ENCODE measurements around the gene MSANTD2. TPM values are rescaled to one million over a fixed set of nuclear protein-coding genes. Genes with fewer than 3 reads are reported as not detected.
A peak's percentile ranks its signal among the peaks of the same experiment; 100 is the strongest.

The MSANTD2 gene
- polyA plus RNA-seq, 1 experiment, result 3.4 TPM

DNA sequence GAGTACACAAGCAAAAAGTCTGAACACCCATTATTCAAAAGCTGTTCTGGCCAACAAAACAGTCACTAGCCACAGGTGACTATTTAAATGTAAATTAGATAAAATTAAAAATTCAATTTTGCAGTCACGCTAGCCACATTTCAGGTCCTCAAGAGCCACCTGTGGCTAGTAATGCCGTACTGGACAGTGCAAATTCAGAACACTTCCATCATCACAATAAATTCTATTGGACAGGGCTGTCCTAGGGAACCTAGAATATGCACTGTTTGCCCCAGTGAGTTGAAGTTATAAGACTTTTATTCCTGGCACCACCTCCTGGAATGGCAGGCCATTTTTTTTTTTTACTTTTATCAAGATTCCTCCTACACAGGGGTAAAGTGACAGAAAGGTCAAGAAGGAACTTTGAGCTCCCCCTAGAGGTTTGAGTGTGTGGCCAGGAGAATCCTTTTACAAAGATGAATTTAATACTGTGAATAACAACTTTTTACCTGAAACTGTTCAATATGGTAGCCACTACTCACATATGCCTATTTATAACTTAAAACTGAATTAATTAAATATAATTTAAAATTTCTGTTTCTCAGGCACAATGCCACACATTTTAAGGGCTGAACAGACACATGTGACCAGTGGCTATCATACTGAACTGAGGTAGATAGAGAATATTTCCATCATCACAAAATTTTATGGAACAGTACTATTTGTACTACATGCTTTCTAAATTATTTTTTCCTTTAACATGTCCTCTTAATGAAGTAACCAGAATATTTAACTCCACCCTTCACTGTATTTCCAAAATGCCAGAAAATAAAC lies 6.5 kb downstream of the MSANTD2 start:
- Histone ChIP-seq H3K27me3 (ENCODE audit: control insufficient read depth, insufficient read depth, low read length) (no peaks in the 10 kb centered on the region), H3K36me3 (ENCODE audit: control insufficient read depth, insufficient read depth, low read length) (no peaks in the 10 kb centered on the region), H3K4me3 (ENCODE audit: low read depth, low read length) (no peak overlapping the region)
- CTCF ChIA-PET, result interaction anchor here (0.5 to 2.8 kb wide), 28 partner anchors 11 to 678 kb away, joined by 3 to 15 read pairs (median 4); partner anchors contain the start of gene ESAM
- POLR2A ChIA-PET, result interaction anchor here (0.7 kb wide), 1 partner anchor 120 kb away, joined by 7 read pairs; the partner anchor contains the start of gene SPA17
- TF ChIP-seq, protein P1, sequence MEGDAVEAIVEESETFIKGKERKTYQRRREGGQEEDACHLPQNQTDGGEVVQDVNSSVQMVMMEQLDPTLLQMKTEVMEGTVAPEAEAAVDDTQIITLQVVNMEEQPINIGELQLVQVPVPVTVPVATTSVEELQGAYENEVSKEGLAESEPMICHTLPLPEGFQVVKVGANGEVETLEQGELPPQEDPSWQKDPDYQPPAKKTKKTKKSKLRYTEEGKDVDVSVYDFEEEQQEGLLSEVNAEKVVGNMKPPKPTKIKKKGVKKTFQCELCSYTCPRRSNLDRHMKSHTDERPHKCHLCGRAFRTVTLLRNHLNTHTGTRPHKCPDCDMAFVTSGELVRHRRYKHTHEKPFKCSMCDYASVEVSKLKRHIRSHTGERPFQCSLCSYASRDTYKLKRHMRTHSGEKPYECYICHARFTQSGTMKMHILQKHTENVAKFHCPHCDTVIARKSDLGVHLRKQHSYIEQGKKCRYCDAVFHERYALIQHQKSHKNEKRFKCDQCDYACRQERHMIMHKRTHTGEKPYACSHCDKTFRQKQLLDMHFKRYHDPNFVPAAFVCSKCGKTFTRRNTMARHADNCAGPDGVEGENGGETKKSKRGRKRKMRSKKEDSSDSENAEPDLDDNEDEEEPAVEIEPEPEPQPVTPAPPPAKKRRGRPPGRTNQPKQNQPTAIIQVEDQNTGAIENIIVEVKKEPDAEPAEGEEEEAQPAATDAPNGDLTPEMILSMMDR (IDR thresholded peaks at IDR 0.05; ENCODE audit: insufficient read depth, low read depth, low read length), result peak; percentile 78
- DNase-seq (ENCODE audit: low read depth), result no peak

DNA sequence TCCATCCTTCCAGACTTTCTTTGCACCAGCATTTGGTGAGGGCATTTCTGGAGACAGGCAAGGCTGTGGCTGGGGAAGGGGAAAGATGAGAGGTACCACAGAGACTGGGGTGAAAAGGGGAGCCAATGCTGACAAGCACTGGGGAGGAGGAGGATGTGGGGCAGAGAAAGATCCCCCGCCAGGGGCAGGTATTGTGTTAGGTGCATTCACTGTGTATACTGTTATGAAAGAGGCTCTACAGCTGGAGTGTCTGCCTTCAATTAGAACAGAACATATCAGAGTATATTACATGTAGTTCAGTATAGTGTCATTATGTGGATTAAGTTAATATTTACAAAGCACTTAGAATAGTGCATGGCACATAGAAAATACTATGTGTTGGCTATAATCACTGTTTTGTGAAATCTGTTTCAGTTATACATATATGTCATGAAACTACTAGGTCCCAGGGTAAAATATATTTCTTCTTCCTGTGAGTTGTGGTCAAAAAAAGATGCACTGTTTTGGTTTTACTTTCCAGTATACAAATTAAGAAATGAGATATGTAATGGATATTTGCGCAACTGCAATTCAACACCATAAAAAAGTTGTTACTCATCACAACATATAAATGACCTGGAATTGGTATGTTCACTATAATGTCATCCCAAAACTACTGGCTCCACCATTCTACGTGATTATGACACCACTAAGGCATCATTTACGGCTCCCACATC lies 8.4 kb downstream of the MSANTD2 start:
- POLR2A ChIA-PET, result no interaction called here
- Histone ChIP-seq H3K36me3 (ENCODE audit: control insufficient read depth, insufficient read depth, low read length) (no peaks in the 10 kb centered on the region), H3K4me3 (ENCODE audit: low read depth, low read length) (no peak overlapping the region), H3K27me3 (ENCODE audit: control insufficient read depth, insufficient read depth, low read length) (no peaks in the 10 kb centered on the region)
- TF ChIP-seq, protein P1 (IDR thresholded peaks at IDR 0.05; ENCODE audit: insufficient read depth, low read depth, low read length), result no peak
- CTCF ChIA-PET, result interaction anchor here (1.0 to 2.6 kb wide), 6 partner anchors 13 to 122 kb away, joined by 3 to 15 read pairs (median 4); no protein-coding TSS in a partner anchor
- no peak for DNase-seq (ENCODE audit: low read depth)

DNA sequence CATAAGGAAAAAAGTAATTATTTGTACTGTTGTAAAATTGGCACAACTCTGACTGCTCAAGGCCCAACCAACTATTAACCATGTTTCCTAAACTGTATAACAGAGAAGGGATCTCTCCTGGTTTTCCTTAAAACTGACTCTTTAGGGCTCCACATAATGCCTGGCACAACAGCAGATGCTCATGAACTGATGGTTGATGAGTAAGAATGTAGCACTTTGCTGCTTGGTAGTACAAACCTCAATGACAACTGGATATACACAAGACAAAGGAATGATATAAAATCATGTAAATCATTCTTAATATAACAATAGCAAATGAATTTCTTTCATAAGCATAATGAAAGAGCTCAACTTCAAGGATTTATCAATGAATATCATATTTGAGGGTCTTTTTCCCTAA lies 11.7 kb downstream of the MSANTD2 start:
- no peak for DNase-seq (ENCODE audit: low read depth)

DNA sequence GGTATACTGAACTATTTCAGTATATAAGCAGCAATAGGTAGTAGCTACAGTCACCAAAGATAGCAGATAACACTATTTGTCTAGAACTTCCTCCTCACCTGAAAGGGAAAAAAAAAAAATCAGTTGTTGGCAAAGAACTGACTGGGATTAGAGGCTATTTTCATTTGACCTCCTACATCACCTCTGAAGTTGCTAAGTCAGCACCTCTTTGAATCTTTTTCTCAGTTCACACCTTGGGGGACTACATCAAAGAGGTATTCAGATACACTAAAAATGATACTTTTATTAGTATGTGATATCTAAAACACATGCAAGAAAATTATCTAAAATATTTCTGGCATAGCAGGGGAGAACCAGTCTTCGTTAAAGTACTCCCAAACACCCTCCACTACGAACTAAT lies 16.2 kb downstream of the MSANTD2 start:
- no peak overlapping the region for H3K4me3 ChIP-seq (ENCODE audit: low read depth, low read length)
- ChIA-PET POLR2A (no interaction called here), CTCF (interaction anchor here (1.1 to 2.7 kb wide), 3 partner anchors 10 to 26 kb away, joined by 4 to 15 read pairs (median 4); no protein-coding TSS in a partner anchor)
- no peak for DNase-seq (ENCODE audit: low read depth)
- TF ChIP-seq, protein P1 (IDR thresholded peaks at IDR 0.05; ENCODE audit: insufficient read depth, low read depth, low read length), result no peak
- H3K27me3 ChIP-seq (ENCODE audit: control insufficient read depth, insufficient read depth, low read length), result no peaks in the 10 kb centered on the region
- no peaks in the 10 kb centered on the region for H3K36me3 ChIP-seq (ENCODE audit: control insufficient read depth, insufficient read depth, low read length)

More for the DNA sequence above, 11.7 kb downstream of the MSANTD2 start:
- no peaks in the 10 kb centered on the region for H3K36me3 ChIP-seq (ENCODE audit: control insufficient read depth, insufficient read depth, low read length)
- CTCF ChIA-PET, result no interaction called here
- POLR2A ChIA-PET, result no interaction called here
- no peak overlapping the region for H3K4me3 ChIP-seq (ENCODE audit: low read depth, low read length)
- H3K27me3 ChIP-seq (ENCODE audit: control insufficient read depth, insufficient read depth, low read length), result no peaks in the 10 kb centered on the region
- TF ChIP-seq, protein P1 (IDR thresholded peaks at IDR 0.05; ENCODE audit: insufficient read depth, low read depth, low read length), result no peak

DNA sequence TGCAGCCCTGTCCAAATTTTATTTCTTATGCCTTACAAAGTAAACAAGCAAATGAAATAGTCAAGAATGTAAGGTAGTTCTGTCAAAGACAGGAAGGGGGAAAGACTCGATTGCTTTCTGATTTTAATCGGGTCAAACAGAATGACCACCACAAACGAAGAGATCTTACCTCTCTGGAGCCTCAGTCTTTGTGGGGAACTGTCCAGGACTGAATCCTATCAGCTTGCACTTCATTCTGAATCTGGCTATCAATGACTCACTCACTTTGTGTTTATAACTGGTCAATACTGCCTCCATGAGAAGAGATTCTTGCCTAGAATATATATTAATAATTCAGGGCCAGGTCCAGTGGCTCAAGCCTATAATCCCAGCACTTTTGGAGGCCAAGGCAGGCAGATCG lies 17.2 kb downstream of the MSANTD2 start:
- no peaks in the 10 kb centered on the region for H3K27me3 ChIP-seq (ENCODE audit: control insufficient read depth, insufficient read depth, low read length)
- H3K36me3 ChIP-seq (ENCODE audit: control insufficient read depth, insufficient read depth, low read length), result no peaks in the 10 kb centered on the region
- H3K4me3 ChIP-seq (ENCODE audit: low read depth, low read length), result no peak overlapping the region
- DNase-seq (ENCODE audit: low read depth), result no peak
- ChIA-PET POLR2A (no interaction called here), CTCF (interaction anchor here (1.1 to 2.7 kb wide), 4 partner anchors 11 to 114 kb away, joined by 3 to 15 read pairs (median 4); no protein-coding TSS in a partner anchor)
- TF ChIP-seq, protein P1 (IDR thresholded peaks at IDR 0.05; ENCODE audit: insufficient read depth, low read depth, low read length), result no peak

Measured in BJ (cell line).